ENCODE measurements around the gene MANSC1. TPM values are rescaled to one million over a fixed set of nuclear protein-coding genes. Genes with fewer than 3 reads are reported as not detected.

The MANSC1 gene
- total RNA-seq, 1 donor from 2014 or later: 72.1 TPM

- H3K36me3 ChIP-seq: peaks cover 0 to 6% of the 10 kb centered on the region in 2 donors
- peak in 1 of 2 donors; percentile 33 for DNase-seq (ENCODE audit: low spot score in 2 of 2)
- intact Hi-C loops (cut with DNase I): loop anchor here (10.0 kb wide), 2 partner anchors 752 to 782 kb away; no protein-coding TSS in a partner anchor
- H3K4me1 ChIP-seq: peaks cover 9 to 33% of the 10 kb centered on the region in 2 donors
- no peak for TF ChIP-seq CTCF (IDR thresholded peaks at IDR 0.05)
- no peak overlapping the region for H3K4me3 ChIP-seq
- no peaks in the 10 kb centered on the region for H3K9me3 ChIP-seq
- H3K27ac ChIP-seq: peak overlapping the region in 1 of 2 donors; percentile 93
- no peaks in the 10 kb centered on the region for H3K27me3 ChIP-seq
These were observed 13.5 kb downstream of the MANSC1 start for GRCh38 chr12:12336511-12336910.

- intact Hi-C loops (cut with DNase I): loop anchor here (10.0 kb wide), 2 partner anchors 751 to 781 kb away; no protein-coding TSS in a partner anchor
- H3K36me3 ChIP-seq: peaks cover 0 to 6% of the 10 kb centered on the region in 2 donors
- no peaks in the 10 kb centered on the region for H3K9me3 ChIP-seq
- no peak overlapping the region for H3K4me3 ChIP-seq
- H3K4me1 ChIP-seq: peaks cover 9 to 33% of the 10 kb centered on the region in 2 donors
- H3K27ac ChIP-seq: peak overlapping the region; percentile 36 to 41
- no peaks in the 10 kb centered on the region for H3K27me3 ChIP-seq
- DNase-seq (ENCODE audit: low spot score in 2 of 2): peak in 1 of 2 donors; percentile 44
- no peak for TF ChIP-seq CTCF (IDR thresholded peaks at IDR 0.05)
These were observed 14.0 kb downstream of the MANSC1 start for GRCh38 chr12:12336049-12336411.

- peaks cover 9 to 33% of the 10 kb centered on the region in 2 donors for H3K4me1 ChIP-seq
- intact Hi-C loops (cut with DNase I): loop anchor here (5.0 to 10.0 kb wide), 3 partner anchors 67 to 780 kb away; partner anchors contain the start of gene LRP6
- no peaks in the 10 kb centered on the region for H3K9me3 ChIP-seq
- DNase-seq (ENCODE audit: low spot score in 2 of 2): peak in 1 of 2 donors; percentile 56
- no peak overlapping the region for H3K4me3 ChIP-seq
- peak; percentile 47 to 67 (median 60) for TF ChIP-seq CTCF (IDR thresholded peaks at IDR 0.05)
- H3K27ac ChIP-seq: peak overlapping the region; percentile 24 to 51
- H3K27me3 ChIP-seq: no peaks in the 10 kb centered on the region
- peaks cover 5 to 16% of the 10 kb centered on the region in 2 donors for H3K36me3 ChIP-seq
These were observed 15.5 kb downstream of the MANSC1 start for GRCh38 chr12:12334367-12335040.

- Histone ChIP-seq H3K4me3 (no peak overlapping the region), H3K27me3 (no peaks in the 10 kb centered on the region), H3K4me1 (peaks cover 5 to 24% of the 10 kb centered on the region in 2 donors), H3K27ac (peak overlapping the region; percentile 36 to 53), H3K9me3 (no peaks in the 10 kb centered on the region), H3K36me3 (peaks cover 5 to 16% of the 10 kb centered on the region in 2 donors)
- TF ChIP-seq CTCF (IDR thresholded peaks at IDR 0.05): no peak
- intact Hi-C loops (cut with DNase I): loop anchor here (5.0 to 10.0 kb wide), 3 partner anchors 66 to 779 kb away; partner anchors contain the start of gene LRP6
- peak in 1 of 2 donors; percentile 28 for DNase-seq (ENCODE audit: low spot score in 2 of 2)
These were observed 16.4 kb downstream of the MANSC1 start for GRCh38 chr12:12333407-12334366.

GRCh38 chr12:12331896-12332295 lies 18.1 kb downstream of the MANSC1 start:
- Histone ChIP-seq H3K36me3 (peaks cover 5 to 16% of the 10 kb centered on the region in 2 donors), H3K9me3 (no peaks in the 10 kb centered on the region), H3K4me1 (peaks cover 0 to 28% of the 10 kb centered on the region in 2 donors), H3K4me3 (no peak overlapping the region), H3K27ac (peak overlapping the region in 1 of 2 donors; percentile 48), H3K27me3 (no peaks in the 10 kb centered on the region)
- intact Hi-C loops (cut with DNase I): loop anchor here (5.0 to 10.0 kb wide), 3 partner anchors 65 to 777 kb away; partner anchors contain the start of gene LRP6
- no peak for TF ChIP-seq CTCF (IDR thresholded peaks at IDR 0.05)
- DNase-seq (ENCODE audit: low spot score in 2 of 2): no peak
